Measurements from ENCODE around the gene NDST1.

The NDST1 gene

DNA sequence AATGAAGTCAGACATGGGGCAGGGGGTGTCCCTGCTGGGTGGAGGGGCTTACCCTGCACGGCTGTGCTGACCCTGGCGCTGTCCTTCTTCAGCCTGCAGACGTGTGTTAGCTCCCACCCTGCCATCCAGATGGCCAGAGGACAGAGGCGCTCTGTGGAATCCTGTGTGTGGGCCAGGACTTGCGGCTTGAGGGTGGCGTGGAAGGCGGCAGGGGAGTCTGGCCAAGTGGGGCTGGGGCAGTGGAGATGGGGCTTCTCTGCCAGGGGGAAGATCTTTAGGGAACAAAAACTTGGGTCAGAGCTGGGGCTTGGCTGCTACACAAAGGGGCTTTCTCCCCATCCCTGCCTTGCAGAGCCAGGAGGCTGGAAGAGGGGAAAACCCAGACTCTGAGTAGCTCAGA lies 86.1 kb downstream of the NDST1 start:
- no peak for DNase-seq

DNA sequence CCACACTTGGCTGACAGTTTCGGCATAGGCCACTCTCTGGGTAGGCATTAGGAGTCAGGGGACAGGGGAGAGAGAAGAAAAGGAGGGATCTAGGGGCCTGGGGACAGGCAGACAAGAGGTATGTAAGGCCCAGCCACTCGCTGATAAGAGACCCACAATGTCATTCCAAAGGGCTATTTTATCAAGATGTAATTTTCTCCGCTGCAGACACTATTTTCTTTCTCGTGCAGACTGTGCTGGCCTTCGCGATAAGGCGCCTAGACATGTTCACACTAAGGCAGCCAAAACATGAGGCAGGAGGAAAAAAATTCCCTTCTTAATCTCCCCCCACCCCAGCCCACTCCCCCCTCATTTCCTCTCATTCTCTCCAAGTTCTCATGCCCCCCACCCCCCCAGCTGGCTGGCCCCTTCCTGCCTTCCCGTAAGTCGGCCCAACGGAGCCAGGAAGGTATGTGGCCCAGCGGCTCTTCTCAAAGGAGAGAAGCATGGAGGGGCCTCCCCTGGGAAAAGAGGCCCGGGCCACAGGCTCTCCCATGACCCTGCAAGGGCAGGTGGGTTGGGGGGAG lies 87.6 kb downstream of the NDST1 start:
- DNase-seq, result no peak

DNA sequence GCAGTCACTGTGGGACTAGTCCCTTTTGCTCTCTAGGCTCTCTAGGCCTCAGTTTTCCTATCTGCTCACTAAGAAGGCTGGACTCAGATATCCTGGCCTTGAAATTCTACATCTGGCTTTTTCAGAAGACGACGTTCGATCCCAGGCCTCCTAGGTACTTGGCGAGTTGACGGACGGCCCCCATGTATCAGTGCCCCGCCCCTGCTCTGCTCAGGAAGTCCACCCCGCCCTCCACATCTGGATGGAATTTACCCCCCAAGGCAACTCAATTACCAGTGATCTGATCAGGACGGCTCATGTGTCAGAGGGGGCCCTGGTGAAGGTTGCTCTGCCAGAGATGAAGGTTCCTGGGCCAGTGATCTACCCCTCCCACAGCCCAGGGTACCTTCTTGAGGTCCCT lies 88.4 kb downstream of the NDST1 start:
- no peak for DNase-seq

DNA sequence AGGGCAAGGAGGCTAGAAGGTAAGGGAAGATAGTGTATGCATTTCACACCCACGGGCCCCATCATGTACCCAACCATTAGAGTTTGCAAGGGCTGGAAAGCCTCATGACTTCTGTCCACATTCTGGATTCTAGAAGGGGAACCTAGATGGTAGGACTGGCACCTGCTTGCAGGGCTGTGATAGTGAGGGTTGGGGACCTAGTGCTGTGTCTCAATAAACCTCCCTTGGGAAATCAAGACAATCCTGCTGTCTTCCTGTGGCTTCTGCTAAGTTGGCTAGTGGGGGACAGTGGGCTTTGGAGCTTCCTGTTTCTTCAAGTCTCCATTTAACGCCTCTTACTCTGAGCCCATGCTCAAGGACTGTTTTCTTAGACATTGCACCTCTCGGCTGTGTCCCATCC lies 88.9 kb downstream of the NDST1 start:
- no peak for DNase-seq

- no peak for DNase-seq
Observed at GRCh38 chr5:150598006-150598405, 90.1 kb downstream of the NDST1 start.

GRCh38 chr5:150598821-150599273 lies 90.9 kb downstream of the NDST1 start:
- no peak for DNase-seq

GRCh38 chr5:150599281-150599680 lies 91.3 kb downstream of the NDST1 start:
- no peak for DNase-seq

GRCh38 chr5:150599917-150600511 lies 92.1 kb downstream of the NDST1 start:
- no peak for DNase-seq

GRCh38 chr5:150600616-150601490 lies 92.9 kb downstream of the NDST1 start:
- DNase-seq, result no peak

GRCh38 chr5:150601491-150602345 lies 93.8 kb downstream of the NDST1 start:
- no peak for DNase-seq

GRCh38 chr5:150603052-150603451 lies 95.1 kb downstream of the NDST1 start:
- no peak for DNase-seq

DNA sequence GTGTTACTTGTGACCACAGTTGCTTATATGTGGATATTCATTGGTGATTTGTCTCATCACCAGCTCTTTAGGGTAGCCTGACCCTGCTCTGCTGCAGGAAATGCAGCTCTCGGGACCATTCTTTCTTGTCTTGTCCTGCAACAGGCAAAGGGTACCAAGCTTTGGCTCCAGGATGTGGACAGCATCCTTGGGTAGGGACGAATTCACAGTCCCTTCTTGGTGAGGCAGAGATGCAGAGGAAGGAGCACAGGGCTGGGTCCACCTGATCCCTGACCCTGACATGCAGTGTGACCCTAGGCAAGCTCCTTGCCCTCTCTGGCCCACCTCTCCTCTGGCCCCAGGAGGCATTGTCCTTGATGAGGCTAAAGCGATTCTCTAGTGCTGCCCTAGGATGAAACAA lies 95.6 kb downstream of the NDST1 start:
- no peak for DNase-seq

DNA sequence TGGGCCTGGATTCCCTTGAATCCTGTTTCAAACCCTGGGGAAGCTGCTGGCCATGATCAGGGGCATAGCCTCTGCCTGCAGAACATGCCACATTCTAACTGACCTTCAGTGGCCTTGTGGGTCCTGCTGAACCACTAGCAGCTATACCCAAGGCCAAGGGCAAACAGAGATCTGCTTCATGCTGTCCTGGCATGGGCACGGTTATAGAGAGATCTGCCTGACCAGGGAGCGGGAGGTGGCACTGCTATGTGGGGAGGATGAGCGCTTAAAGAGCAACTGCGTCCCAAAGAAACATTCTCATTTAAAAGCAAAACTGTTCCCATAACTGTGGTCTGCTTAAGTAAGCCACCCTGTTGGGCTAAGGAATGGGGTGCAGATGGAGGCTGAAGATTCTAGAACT lies 96.1 kb downstream of the NDST1 start:
- DNase-seq, result no peak

DNA sequence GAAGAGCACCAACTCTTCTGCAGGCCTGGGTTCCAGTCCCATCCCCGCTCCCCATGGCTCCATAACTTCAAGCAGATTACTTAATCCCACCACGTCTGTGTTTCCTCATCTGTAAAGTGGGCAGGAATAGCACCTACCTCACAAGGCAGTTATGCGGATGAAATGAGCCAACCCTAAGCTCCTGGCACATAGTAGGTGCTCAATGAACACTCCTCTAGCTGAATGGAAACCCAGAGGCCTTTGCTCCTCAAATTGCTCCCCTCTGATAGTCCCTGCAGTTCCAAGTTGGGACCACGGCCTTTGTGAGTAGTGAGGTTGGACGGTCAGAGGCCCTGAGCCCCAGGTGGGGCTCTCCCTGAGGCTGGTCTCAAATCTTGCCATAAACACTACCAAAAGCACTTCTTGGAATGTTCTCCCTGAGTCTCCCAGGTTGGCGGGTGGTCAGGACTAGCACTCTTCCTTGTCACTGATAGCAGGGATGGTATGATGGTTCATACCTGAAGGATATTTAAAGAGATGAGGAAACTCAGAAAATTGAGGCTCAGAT lies 97.0 kb downstream of the NDST1 start:
- DNase-seq, result no peak

- no peak for DNase-seq
Observed at GRCh38 chr5:150605546-150605945, 97.6 kb downstream of the NDST1 start.

GRCh38 chr5:150606476-150606875 lies 98.5 kb downstream of the NDST1 start:
- no peak for DNase-seq

- DNase-seq, result no peak
Observed at GRCh38 chr5:150607105-150607504, 99.2 kb downstream of the NDST1 start.

All from activated CD8-positive, alpha-beta memory T cell treated with anti-CD3 and anti-CD28 coated beads for 24 hours (primary cell).